SK-N-MC (cell line): ENCODE results near the gene CCNA1.

Source experiments
- EZH2 ChIP-seq: fragments of 200-600 bp; sonication (generic); IDR thresholded peaks from one replicate; pipeline ENCODE4 v1.6.1; 2017; ENCODE audit warnings: antibody characterized with exemption
- FOXP2 ChIP-seq: optimal IDR thresholded peaks from 2 replicates; pipeline ENCODE3; 2011; ENCODE audit warnings: mild to moderate bottlenecking, moderate library complexity; ENCODE audit not compliant: insufficient read depth; ENCODE audit errors: extremely low read length, control extremely low read depth
- POLR2AphosphoS5 ChIP-seq: IDR thresholded peaks from 2 replicates; pipeline ENCODE4 v1.6.1; 2012; ENCODE audit warnings: mild to moderate bottlenecking, low read depth, low read length, borderline replicate concordance

GRCh38 chr13:36445891-36446351, 13.6 kb downstream of the CCNA1 start:
- TF ChIP-seq POLR2AphosphoS5 (no peak), EZH2 (no peak), FOXP2 (no peak)
